ENCODE results near the gene ZNF444.

DNA sequence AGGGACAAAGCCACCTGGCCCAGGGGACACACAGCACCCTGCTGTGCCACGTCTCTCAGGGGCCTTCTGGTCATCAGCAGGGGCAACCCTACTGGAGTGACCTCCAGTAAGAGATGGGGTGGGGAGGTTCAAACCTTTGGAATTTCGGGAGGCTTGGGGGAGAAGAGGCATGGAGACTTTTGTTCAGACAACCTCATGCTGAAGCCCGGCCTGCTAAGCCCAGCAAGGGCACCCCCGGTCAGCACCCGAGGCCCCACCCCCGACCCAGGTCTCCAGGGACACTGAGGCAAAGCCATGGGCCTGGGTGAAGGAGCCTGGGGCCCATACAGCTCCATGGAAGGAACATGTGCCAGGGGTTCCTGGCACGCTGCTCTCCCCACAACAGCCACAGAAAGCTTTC lies 43.3 kb upstream of the ZNF444 start:
- TF ChIP-seq, protein P1, sequence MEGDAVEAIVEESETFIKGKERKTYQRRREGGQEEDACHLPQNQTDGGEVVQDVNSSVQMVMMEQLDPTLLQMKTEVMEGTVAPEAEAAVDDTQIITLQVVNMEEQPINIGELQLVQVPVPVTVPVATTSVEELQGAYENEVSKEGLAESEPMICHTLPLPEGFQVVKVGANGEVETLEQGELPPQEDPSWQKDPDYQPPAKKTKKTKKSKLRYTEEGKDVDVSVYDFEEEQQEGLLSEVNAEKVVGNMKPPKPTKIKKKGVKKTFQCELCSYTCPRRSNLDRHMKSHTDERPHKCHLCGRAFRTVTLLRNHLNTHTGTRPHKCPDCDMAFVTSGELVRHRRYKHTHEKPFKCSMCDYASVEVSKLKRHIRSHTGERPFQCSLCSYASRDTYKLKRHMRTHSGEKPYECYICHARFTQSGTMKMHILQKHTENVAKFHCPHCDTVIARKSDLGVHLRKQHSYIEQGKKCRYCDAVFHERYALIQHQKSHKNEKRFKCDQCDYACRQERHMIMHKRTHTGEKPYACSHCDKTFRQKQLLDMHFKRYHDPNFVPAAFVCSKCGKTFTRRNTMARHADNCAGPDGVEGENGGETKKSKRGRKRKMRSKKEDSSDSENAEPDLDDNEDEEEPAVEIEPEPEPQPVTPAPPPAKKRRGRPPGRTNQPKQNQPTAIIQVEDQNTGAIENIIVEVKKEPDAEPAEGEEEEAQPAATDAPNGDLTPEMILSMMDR (IDR thresholded peaks at IDR 0.05) = no peak
- TF ChIP-seq POLR2A (IDR thresholded peaks at IDR 0.05) = no peak

Data from body of pancreas (tissue), 4 donors.